Prostate gland (tissue), 2 donors: Measurements from ENCODE around the gene NSF. TPM values are rescaled to one million over a fixed set of nuclear protein-coding genes. Genes with fewer than 3 reads are reported as not detected.

Experiments
- DNase-seq: peaks from one replicate; pipeline ENCODE4 v3.0.0-alpha.2; 2019; ENCODE audit warnings: low spot score
- H3K27ac ChIP-seq, 2 donors: fragments of 200-600 bp; sonication (generic); 2 replicates each; pipeline ENCODE4 v1.5.1; 2017 to 2019
- H3K27me3 ChIP-seq: fragments of 200-600 bp; sonication (generic); replicated peaks from 2 replicates; pipeline ENCODE4 v1.5.1; 2019; ENCODE audit not compliant: insufficient read depth
- H3K36me3 ChIP-seq, 2 donors: fragments of 200-600 bp; sonication (generic); 1 replicate in 1 of 2; 2 replicates in 1 of 2; pipeline versions ENCODE4 v1.5.1 to v1.8.1; 2017 to 2019
- H3K4me1 ChIP-seq: fragments of 200-600 bp; sonication (generic); replicated peaks from 2 replicates; pipeline ENCODE4 v1.5.1; 2019
- H3K4me3 ChIP-seq, 2 donors: fragments of 200-600 bp; sonication (generic); 2 replicates each; pipeline ENCODE4 v1.5.1; 2017 to 2019
- H3K9me3 ChIP-seq: fragments of 200-600 bp; sonication (generic); 2 replicates; pipeline ENCODE4 v1.5.1; 2017
- CTCF ChIP-seq, 4 experiments: fragments of 200-600 bp in 2 of 4; fragments of 450-650 bp in 2 of 4; sonication (generic) in 2 of 4; IDR thresholded peaks; 1 replicate in 3 of 4; 2 replicates in 1 of 4; pipeline ENCODE4 v1.5.1; 2016 to 2019; ENCODE audit warnings: antibody characterized with exemption in 4 of 4, mild to moderate bottlenecking in 2 of 4, moderate library complexity in 2 of 4
- POLR2A ChIP-seq: fragments of 450-650 bp; IDR thresholded peaks from one replicate; pipeline ENCODE4 v1.6.1; 2016; ENCODE audit warnings: antibody characterized with exemption, mild to moderate bottlenecking
- POLR2AphosphoS5 ChIP-seq: sonication (generic); formaldehyde crosslinking; IDR thresholded peaks from one replicate; pipeline ENCODE4 v1.6.1; 2017; ENCODE audit warnings: antibody characterized with exemption
- WGBS: methylation state at CpG from one replicate; pipeline ENCODE4 v1.1.5; 2018; 5-methylcytosine and 5-hydroxymethylcytosine counted together
- intact Hi-C: fragments of 100-400 bp; cut with DNase I; formaldehyde crosslinking; loops from one replicate; pipeline ENCODE4 v1.14.2; 2022
- total RNA-seq, 2 donors: library from RNA; depleted of rRNA; stranded (reverse); fragments of >200 nt; gene quantifications; one replicate each; pipeline ENCODE4 v1.1.0, GENCODE V29; 2016

NSF gene
- total RNA-seq, 2 donors from 2014 or later = 24.7 to 48.1 TPM

GRCh38 chr17:46744441-46744840 lies 154.0 kb downstream of the NSF start:
- no peak overlapping the region for H3K4me3 ChIP-seq
- 94% methylated on average over 1 of the region's 1 CpG for WGBS
- intact Hi-C loops = no loop called here
- H3K27ac ChIP-seq = no peak overlapping the region
- H3K4me1 ChIP-seq = no peaks in the 10 kb centered on the region
- H3K9me3 ChIP-seq = no peaks in the 10 kb centered on the region
- H3K27me3 ChIP-seq = no peaks in the 10 kb centered on the region
- no peak for DNase-seq
- TF ChIP-seq POLR2AphosphoS5 (no peak), POLR2A (no peak), CTCF (IDR thresholded peaks at IDR 0.05) (no peak)
- no peaks in the 10 kb centered on the region for H3K36me3 ChIP-seq

- intact Hi-C loops = no loop called here
- no peak overlapping the region for H3K27ac ChIP-seq
- 95% methylated on average over 3 of the region's 3 CpGs for WGBS
- H3K27me3 ChIP-seq = no peaks in the 10 kb centered on the region
- no peaks in the 10 kb centered on the region for H3K9me3 ChIP-seq
- no peaks in the 10 kb centered on the region for H3K36me3 ChIP-seq
- no peak overlapping the region for H3K4me3 ChIP-seq
- H3K4me1 ChIP-seq = no peaks in the 10 kb centered on the region
- no peak for DNase-seq
- no peak for TF ChIP-seq POLR2A
- no peak for TF ChIP-seq POLR2AphosphoS5
- no peak for TF ChIP-seq CTCF (IDR thresholded peaks at IDR 0.05)
These were observed 154.9 kb downstream of the NSF start for GRCh38 chr17:46745376-46745775.

GRCh38 chr17:46751425-46751824 lies 161.0 kb downstream of the NSF start:
- 94% methylated on average over 4 of the region's 4 CpGs for WGBS
- H3K36me3 ChIP-seq = no peaks in the 10 kb centered on the region
- intact Hi-C loops = no loop called here

GRCh38 chr17:46753776-46754175 lies 163.3 kb downstream of the NSF start:
- Histone ChIP-seq H3K4me3 (no peak overlapping the region), H3K4me1 (peaks cover under 1% of the 10 kb centered on the region), H3K9me3 (no peaks in the 10 kb centered on the region), H3K27ac (no peak overlapping the region), H3K36me3 (no peaks in the 10 kb centered on the region), H3K27me3 (no peaks in the 10 kb centered on the region)
- intact Hi-C loops = no loop called here
- no peak for TF ChIP-seq CTCF (IDR thresholded peaks at IDR 0.05)
- no peak for TF ChIP-seq POLR2AphosphoS5
- TF ChIP-seq POLR2A = no peak
- 65% methylated on average over 3 of the region's 3 CpGs for WGBS
- no peak for DNase-seq

More at GRCh38 chr17:46751425-46751824, 161.0 kb downstream of the NSF start:
- no peak for DNase-seq
- TF ChIP-seq CTCF (IDR thresholded peaks at IDR 0.05) (no peak), POLR2A (no peak), POLR2AphosphoS5 (no peak)
- no peak overlapping the region for H3K4me3 ChIP-seq
- no peaks in the 10 kb centered on the region for H3K4me1 ChIP-seq
- H3K27ac ChIP-seq = no peak overlapping the region
- H3K27me3 ChIP-seq = no peaks in the 10 kb centered on the region
- H3K9me3 ChIP-seq = no peaks in the 10 kb centered on the region

- Histone ChIP-seq H3K9me3 (no peaks in the 10 kb centered on the region), H3K27ac (no peak overlapping the region), H3K4me1 (peaks cover 3% of the 10 kb centered on the region), H3K36me3 (no peaks in the 10 kb centered on the region), H3K4me3 (no peak overlapping the region), H3K27me3 (no peaks in the 10 kb centered on the region)
- 86% methylated on average over 4 of the region's 4 CpGs for WGBS
- intact Hi-C loops = no loop called here
- DNase-seq = no peak
- TF ChIP-seq POLR2A (no peak), CTCF (IDR thresholded peaks at IDR 0.05) (no peak), POLR2AphosphoS5 (no peak)
These were observed 165.7 kb downstream of the NSF start for GRCh38 chr17:46756081-46756735.
